Measurements from ENCODE around the gene CCDC78.

The CCDC78 gene
- 2.4 to 11.4 (median 7.2) reads per million in 4 experiments for total RNA-seq

DNA sequence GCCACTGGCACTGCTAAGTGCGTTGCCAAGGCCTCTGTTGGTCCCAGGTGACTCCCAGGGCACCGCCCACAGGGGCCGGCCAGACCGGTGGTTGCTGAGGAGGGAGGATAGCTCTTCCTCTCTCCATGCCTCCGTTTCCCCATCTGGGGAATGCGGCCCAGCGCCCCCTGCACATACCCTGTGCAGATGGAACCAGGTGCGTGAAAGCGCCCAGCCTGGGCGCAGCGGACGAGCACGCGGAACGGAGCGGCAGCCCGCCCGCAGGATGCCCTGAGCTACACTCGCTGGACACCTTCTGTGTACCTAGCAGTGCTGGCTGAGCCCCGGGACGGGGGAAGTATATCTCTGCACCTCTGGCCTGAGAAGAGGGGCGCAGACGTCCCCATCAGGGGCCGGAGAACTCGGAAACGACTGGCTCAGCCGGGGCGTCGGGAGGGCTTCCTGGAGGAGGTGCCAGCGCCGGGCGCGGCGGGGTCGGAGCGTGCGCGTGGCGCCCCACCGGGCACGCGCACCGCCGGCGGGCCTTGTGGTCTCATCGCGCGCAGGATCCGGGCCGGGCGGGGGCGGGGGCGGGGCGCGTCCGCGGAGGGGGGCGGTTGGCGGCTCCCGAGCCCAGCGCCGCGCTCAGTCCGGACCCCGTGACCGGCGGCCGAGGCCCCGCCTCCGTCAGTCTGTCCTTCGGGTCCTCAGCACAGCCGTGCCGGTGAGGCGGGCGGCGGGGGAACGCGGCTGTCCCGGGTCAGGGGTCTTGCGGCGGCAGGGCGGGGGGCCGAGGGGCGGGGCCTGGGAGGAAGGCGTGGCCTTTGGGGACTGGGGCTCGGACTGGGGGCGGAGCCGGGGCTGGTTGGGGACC lies at the start of gene CCDC78, which contains the start of gene HAGHL:
Gene CCDC78, minus strand, starts transcription at position 6 of the 853 bp plus-strand sequence. CDS start 76 bp downstream, outside the sequence.
Gene HAGHL, plus strand, starts transcription at position 669 of the 853 bp plus-strand sequence. CDS start 404 bp downstream, outside the sequence.
- peak; percentile 50 for DNase-seq

DNA sequence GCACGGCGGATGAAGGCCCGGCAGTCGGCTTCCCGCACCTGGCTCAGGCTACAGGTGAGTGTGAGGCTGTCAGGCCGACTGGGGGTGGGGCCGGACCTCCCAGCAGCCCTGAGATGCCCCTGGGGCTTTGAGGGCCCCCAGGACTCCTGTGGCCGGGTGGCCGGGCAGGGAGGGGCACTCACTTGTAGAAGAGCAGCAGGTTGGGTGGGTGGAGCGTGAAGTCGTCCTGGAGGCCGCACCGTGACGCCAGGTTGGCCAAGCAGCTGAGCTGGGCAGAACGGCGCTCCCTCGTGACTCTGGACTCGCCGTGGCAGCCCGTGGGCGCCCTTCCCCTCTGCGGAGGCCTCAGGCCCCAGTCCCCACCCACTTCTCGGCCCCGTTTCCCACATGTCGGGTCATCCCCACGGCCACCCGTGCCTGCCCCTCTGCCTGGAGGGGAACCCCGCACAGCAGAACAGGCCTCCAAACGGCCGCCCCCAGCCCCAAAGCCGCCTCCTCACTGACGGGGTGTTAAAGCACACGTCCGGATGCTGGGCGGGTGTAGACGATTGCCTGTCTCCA lies 49.1 kb upstream of the CCDC78 start:
- DNase-seq: no peak

DNA sequence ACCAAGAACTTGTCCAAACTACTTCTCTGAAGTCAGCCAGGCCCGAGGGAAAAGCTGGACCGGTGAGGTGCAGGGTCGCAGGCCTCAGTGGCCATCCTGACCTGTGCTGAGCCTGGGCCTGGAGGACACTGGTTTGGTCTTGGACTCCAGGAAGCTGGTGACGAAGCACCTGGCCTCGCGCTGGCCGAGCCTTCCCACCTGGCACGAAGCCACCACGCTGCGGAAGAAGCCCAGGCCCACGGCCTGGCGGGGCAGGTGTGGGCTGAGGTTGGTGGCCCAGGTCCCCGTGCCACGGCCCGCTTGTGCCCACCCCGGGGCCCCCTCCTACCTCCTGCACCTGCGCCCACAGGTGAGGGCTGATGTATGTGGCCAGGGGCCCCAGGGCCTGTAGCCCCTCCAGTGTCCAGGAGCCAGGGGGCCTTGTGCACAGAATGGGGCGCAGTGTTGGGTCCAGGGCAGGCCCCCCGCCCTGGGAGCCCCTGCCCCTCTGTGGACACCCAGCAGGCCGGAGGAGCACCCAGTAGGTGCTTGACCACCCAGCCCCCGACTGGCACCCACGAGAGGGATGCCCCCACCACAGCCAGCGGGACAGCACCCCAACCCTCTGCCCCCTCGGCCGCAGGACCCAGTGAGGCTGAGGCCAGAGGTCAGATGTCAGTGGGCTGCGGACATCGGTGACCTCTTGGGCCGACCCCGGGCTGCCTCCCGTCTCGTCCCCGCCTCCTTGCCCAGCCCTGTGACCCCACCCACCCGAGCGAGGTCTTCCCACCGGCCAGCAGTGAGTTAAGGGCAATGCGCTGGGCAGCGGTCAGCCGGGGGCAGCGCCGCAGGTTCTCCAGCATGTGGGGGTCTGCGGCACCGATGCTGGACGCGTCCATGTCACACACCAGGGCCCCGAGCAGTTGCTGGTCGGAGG lies 48.1 kb upstream of the CCDC78 start:
- no peak for DNase-seq

DNA sequence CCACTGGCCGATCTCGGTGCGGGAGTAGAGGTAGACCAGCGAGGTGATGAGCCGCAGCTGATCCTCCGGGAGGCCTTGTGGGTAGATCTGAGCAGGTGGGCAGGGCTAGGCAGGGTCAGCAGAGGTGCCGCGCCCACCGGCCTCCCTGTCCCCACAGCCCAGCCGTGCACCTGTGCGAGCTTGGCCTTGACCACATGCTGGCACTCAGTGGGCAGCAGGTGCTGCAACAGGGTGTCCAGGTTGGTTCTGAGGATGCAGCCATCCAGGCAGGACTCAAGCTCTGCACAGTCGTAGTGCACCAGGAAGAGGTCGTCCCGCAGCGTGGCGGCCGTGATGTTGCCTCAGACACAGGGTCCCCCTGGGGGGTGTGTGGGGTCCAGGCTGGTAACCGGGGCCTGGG lies 46.7 kb upstream of the CCDC78 start:
- no peak for DNase-seq

DNA sequence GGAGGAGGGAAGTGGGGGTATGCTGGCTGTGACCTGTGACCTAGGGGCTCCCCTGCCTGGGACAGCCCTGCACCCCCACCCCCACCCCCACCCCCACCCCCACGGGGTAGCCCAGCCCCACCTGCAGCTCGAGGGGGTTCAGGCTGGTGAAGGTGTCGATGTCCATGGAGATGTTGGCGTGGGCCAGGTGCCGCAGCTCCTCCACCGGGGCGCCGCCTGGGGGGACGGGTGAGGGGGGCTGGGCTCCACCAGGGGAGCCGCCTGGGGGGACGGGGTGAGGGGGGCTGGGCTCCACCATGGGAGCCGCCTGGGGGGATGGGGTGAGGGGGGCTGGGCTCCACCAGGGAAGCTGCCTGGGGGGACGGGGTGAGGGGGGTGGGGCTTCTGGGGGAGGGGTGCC lies 44.2 kb upstream of the CCDC78 start:
- DNase-seq: no peak

DNA sequence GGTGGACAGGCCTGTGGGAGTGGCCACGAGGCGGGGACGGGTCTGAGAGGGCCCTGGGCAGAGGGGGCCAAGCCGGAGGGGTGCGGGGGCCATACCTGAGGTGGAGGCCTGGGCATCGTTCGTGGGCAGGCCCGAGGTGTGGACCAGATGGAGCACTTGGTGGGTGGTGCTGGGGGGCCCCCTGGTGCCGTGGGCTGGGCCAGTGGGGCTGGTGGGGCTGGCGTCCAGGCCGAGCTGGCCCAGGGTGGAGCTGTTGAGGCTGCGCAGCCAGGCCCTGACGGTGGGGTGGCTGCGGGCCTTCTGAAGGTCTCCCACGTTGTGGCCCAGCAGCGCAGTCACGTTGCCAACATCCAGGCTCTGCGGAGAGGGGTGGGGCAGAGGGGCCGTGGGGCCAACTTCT lies 43.7 kb upstream of the CCDC78 start:
- DNase-seq: no peak

- no peak for DNase-seq
Observed at GRCh38 chr16:769184-769784, 43.0 kb upstream of the CCDC78 start.

GRCh38 chr16:768428-768827 lies 42.2 kb upstream of the CCDC78 start:
- no peak for DNase-seq

- no peak for DNase-seq
Observed at GRCh38 chr16:767743-768235, 41.5 kb upstream of the CCDC78 start.

- DNase-seq: no peak
Observed at GRCh38 chr16:766820-767640, 40.8 kb upstream of the CCDC78 start.

GRCh38 chr16:766008-766819 lies 40.0 kb upstream of the CCDC78 start:
- DNase-seq: no peak

DNA sequence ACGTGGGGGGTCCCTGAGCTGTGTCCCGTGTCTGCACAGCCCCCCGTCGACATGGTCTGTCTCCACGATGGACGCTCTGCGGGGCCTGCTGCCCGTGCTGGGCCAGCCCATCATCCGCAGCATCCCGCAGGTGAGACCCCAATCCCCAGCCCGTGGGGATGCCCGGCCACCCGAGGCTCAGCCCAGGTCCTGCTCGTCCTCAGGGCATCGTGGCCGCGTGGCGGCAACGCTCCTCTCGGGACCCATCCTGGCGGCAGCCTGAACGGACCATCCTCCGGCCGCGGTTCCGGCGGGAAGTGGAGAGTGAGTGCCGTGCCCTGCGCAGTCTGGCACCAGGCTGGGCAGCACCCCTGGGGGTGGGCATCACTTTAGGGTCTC lies 39.2 kb upstream of the CCDC78 start:
- DNase-seq: no peak

DNA sequence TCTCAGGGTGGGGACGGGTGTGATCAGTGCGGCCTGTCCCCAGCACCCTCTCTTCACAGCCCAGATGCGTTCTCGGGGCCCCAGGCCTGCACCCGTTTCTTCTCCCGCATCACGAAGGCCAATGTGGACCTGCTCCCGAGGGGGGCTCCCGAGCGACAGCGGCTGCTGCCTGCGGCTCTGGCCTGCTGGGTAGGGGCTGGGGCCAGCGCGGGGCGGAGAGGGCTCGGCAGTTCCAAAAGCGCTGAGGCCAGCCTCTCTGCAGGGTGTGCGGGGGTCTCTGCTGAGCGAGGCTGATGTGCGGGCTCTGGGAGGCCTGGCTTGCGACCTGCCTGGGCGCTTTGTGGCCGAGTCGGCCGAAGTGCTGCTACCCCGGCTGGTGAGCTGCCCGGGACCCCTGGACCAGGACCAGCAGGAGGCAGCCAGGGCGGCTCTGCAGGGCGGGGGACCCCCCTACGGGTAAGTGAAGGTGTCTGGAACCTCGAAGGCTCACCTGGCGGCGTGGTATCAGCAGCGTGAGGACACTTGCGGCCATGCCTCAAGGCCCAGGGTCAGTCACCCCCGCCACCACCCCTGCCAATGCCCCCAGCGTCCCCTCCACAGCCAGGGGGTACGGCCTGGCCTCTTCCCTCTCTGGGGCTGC lies 38.7 kb upstream of the CCDC78 start:
- DNase-seq: no peak

- DNase-seq: no peak
Observed at GRCh38 chr16:764184-764750, 38.0 kb upstream of the CCDC78 start.

DNA sequence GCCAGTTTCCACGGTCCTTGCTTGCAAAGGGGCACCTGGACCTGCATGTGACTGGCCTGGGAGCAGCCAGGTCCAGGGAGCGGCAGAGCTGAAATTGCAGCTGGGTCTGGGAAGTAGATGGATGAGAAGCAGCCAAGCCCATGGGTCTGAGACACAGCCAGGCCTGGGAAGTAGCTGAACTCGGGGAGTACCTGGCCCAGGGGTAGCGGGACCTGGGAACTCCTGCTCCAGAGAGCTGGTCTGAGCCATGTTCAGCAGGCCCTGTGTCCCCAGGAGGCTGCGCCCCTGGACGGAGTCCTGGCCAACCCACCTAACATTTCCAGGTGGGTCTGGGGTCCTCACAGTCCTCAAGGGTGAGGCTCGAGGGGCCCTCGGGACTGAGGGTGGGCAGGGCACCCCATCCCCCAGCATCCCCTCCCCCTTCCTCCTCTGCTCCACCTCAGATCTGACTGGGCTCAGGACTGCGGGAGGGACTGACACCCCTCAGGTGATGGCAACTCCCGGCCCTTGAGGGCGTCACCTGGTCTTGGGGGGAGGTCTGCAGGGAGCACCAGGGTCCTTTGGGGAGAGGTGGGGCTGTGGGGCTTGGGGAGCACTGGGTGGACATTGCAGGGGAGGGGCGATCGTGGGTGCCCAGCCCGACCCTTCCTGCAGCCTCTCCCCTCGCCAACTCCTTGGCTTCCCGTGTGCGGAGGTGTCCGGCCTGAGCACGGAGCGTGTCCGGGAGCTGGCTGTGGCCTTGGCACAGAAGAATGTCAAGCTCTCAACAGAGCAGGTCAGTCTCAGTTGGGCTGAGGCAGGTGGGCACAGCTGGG lies 37.3 kb upstream of the CCDC78 start:
- DNase-seq: no peak

GRCh38 chr16:762595-763268 lies 36.5 kb upstream of the CCDC78 start:
- DNase-seq: no peak

GRCh38 chr16:761625-762513 lies 35.6 kb upstream of the CCDC78 start:
- DNase-seq: no peak
